ENCODE results near the gene MAZ.

The MAZ gene

DNA sequence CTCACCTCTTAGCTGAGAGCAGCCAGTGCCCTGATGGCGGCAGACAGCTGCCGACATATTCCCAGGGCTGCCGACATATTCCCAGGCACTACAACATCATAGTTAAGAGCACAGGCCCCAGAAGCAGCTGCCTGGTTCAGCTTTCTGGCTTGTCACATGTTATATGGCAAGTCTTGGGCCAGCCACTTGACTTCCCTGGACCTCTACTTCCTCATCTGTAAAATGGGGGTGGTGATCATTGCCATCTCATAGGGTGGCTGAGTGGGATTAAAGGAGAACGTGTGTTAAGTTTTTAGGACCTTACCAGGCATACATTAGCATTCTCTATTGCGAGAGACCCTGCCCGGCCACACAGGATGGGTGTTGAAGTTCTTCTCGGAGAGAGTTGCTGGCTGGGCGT, 37.6 kb downstream of the MAZ start:
- Histone ChIP-seq H3K36me3 (ENCODE audit: insufficient read depth) (no peaks in the 10 kb centered on the region), H3K27me3 (ENCODE audit: insufficient read depth, low read depth) (no peaks in the 10 kb centered on the region), H4K20me1 (ENCODE audit: insufficient read depth) (no peaks in the 10 kb centered on the region)

DNA sequence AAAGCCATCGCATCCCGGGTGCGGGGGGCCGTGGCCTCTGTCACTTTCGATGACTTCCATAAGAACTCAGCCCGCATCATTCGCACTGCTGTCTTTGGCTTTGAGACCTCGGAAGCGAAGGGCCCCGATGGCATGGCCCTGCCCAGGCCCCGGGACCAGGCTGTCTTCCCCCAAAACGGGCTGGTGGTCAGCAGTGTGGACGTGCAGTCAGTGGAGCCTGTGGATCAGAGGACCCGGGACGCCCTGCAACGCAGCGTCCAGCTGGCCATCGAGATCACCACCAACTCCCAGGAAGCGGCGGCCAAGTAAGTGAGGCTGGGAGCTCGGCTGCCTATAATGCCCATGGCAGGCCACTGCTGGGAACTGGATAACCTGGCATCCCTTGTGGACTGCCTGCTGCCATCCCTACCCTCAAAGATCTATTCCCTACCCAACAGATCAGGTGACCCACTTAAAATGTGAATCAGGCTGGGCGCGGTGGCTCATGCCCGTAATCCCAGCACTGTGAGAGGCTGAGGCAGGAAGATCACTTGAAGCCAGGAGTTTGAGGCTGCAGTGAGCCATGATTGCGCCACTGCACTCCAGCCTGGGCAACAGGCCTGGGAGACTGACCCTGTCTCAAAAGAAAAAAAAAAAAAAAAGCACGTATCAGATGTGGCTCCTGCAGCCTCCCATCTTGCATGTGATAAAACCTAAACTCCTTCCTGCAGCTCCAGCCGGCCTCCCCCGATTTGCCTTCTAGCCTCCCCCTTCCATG, 38.4 kb downstream of the MAZ start:
- Histone ChIP-seq H3K27ac (no peak overlapping the region), H4K20me1 (ENCODE audit: insufficient read depth) (no peaks in the 10 kb centered on the region), H3K4me2 (no peak overlapping the region), H3K27me3 (ENCODE audit: insufficient read depth, low read depth) (no peaks in the 10 kb centered on the region), H3K36me3 (ENCODE audit: insufficient read depth) (no peaks in the 10 kb centered on the region), H3K79me2 (ENCODE audit: insufficient read depth, low read depth) (no peaks in the 10 kb centered on the region), H3K9ac (no peak overlapping the region), H3K4me1 (ENCODE audit: low read depth, poor library complexity, severe bottlenecking) (no peaks in the 10 kb centered on the region), H2AFZ (ENCODE audit: low read depth) (no peak overlapping the region), H3K4me3 (IDR thresholded peaks at IDR 0.05; ENCODE audit: insufficient read depth, low read depth, low read length) (no peak overlapping the region)
- TF ChIP-seq, protein P1, sequence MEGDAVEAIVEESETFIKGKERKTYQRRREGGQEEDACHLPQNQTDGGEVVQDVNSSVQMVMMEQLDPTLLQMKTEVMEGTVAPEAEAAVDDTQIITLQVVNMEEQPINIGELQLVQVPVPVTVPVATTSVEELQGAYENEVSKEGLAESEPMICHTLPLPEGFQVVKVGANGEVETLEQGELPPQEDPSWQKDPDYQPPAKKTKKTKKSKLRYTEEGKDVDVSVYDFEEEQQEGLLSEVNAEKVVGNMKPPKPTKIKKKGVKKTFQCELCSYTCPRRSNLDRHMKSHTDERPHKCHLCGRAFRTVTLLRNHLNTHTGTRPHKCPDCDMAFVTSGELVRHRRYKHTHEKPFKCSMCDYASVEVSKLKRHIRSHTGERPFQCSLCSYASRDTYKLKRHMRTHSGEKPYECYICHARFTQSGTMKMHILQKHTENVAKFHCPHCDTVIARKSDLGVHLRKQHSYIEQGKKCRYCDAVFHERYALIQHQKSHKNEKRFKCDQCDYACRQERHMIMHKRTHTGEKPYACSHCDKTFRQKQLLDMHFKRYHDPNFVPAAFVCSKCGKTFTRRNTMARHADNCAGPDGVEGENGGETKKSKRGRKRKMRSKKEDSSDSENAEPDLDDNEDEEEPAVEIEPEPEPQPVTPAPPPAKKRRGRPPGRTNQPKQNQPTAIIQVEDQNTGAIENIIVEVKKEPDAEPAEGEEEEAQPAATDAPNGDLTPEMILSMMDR (conservative IDR thresholded peaks at IDR 0.05; ENCODE audit: low read depth, low read length) = no peak

More for the DNA sequence above, 37.6 kb downstream of the MAZ start:
- no peak overlapping the region for H3K4me2 ChIP-seq
- H3K9ac ChIP-seq = no peak overlapping the region
- no peak overlapping the region for H3K4me3 ChIP-seq (IDR thresholded peaks at IDR 0.05; ENCODE audit: insufficient read depth, low read depth, low read length)
- H3K27ac ChIP-seq = no peak overlapping the region
- TF ChIP-seq, protein P1 (conservative IDR thresholded peaks at IDR 0.05; ENCODE audit: low read depth, low read length) = no peak
- H3K4me1 ChIP-seq (ENCODE audit: low read depth, poor library complexity, severe bottlenecking) = no peaks in the 10 kb centered on the region
- no peak overlapping the region for H2AFZ ChIP-seq (ENCODE audit: low read depth)
- H3K79me2 ChIP-seq (ENCODE audit: insufficient read depth, low read depth) = no peaks in the 10 kb centered on the region

DNA sequence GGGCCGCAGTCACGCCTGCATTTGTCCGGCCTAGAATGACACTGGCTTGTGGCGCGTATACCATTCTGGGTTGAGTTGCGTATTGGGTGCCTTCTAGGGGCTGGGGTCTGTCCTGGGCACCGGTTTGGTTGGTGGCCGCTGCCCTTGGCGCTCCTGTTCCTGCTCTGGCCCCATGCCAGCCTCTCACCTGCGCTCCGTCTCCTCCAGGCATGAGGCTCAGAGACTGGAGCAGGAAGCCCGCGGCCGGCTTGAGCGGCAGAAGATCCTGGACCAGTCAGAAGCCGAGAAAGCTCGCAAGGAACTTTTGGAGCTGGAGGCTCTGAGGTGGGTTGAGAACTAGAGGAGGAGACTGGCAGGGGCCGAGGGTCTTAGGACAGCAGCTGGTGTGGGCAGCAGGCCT, 39.3 kb downstream of the MAZ start:
- H3K9ac ChIP-seq = no peak overlapping the region
- no peaks in the 10 kb centered on the region for H3K4me1 ChIP-seq (ENCODE audit: low read depth, poor library complexity, severe bottlenecking)
- TF ChIP-seq, protein P1 (conservative IDR thresholded peaks at IDR 0.05; ENCODE audit: low read depth, low read length) = no peak

DNA sequence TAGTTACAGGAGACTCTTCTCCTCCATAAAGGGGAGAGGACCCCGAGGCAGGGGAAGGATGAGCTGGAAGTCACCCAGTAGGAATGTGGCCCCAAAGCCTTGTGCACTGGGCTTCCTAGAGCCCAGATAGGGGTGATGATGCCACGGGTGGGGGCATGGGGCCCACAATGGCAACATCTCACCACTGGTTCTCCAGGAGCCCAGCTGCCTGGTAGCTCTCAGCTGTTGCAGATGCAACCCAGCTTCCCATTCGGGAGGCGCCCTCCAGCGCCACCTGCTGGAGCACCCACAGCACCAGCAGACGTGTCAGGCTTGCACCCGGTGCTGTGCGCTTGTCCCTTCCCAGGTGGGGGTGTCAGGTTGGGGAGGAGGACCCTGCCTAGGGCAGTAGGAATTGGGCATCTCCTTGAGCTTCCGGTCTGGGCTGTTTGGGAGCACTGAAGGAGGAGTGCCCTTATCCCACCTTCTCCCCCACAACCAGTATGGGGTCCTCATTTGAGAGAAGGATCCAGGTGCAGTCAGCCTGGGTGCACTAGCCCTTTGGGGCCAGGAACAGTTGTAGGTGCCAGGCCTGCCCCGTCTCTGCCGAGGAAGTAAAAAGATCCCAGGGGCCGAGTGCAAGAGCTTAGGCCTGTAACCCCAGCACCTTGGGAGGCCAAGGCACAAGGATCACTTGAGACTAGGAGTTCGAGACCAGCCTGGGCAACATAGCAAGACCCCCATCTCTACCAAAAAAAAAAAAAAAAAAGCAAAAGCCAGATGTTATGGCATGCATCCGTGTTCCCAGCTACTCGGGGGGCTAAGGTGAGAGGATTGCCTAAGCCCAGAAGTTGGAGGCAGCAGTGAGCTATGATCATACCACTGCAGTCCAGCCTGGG, 42.3 kb downstream of the MAZ start:
- H4K20me1 ChIP-seq (ENCODE audit: insufficient read depth) = no peaks in the 10 kb centered on the region
- no peak overlapping the region for H3K9ac ChIP-seq
- H3K4me2 ChIP-seq = no peak overlapping the region
- H3K4me3 ChIP-seq (IDR thresholded peaks at IDR 0.05; ENCODE audit: insufficient read depth, low read depth, low read length) = no peak overlapping the region
- no peaks in the 10 kb centered on the region for H3K27me3 ChIP-seq (ENCODE audit: insufficient read depth, low read depth)
- TF ChIP-seq, protein P1 (conservative IDR thresholded peaks at IDR 0.05; ENCODE audit: low read depth, low read length) = peak; percentile 85
- H3K27ac ChIP-seq = no peak overlapping the region
- no peaks in the 10 kb centered on the region for H3K4me1 ChIP-seq (ENCODE audit: low read depth, poor library complexity, severe bottlenecking)
- no peaks in the 10 kb centered on the region for H3K79me2 ChIP-seq (ENCODE audit: insufficient read depth, low read depth)
- no peaks in the 10 kb centered on the region for H3K36me3 ChIP-seq (ENCODE audit: insufficient read depth)
- no peak overlapping the region for H2AFZ ChIP-seq (ENCODE audit: low read depth)

More for the DNA sequence above, 39.3 kb downstream of the MAZ start:
- H3K4me3 ChIP-seq (IDR thresholded peaks at IDR 0.05; ENCODE audit: insufficient read depth, low read depth, low read length) = no peak overlapping the region
- H3K27me3 ChIP-seq (ENCODE audit: insufficient read depth, low read depth) = no peaks in the 10 kb centered on the region
- no peaks in the 10 kb centered on the region for H3K36me3 ChIP-seq (ENCODE audit: insufficient read depth)
- no peak overlapping the region for H3K27ac ChIP-seq
- no peaks in the 10 kb centered on the region for H3K79me2 ChIP-seq (ENCODE audit: insufficient read depth, low read depth)
- no peak overlapping the region for H3K4me2 ChIP-seq
- H4K20me1 ChIP-seq (ENCODE audit: insufficient read depth) = no peaks in the 10 kb centered on the region
- no peak overlapping the region for H2AFZ ChIP-seq (ENCODE audit: low read depth)
